Psoas muscle (tissue), 8 donors: ENCODE results near the gene CSTB. TPM values are rescaled to one million over a fixed set of nuclear protein-coding genes. Genes with fewer than 3 reads are reported as not detected.

Experiments
- ATAC-seq, 4 donors: fragments of 200-7000 bp; cut with Tn5 transposase; one replicate each; pipeline ENCODE4 v1.9.1; 2020; ENCODE audit warnings: moderate library complexity in 3 of 4, mild to moderate bottlenecking in 2 of 4
- DNase-seq, 2 donors: peaks; one replicate each; pipeline ENCODE4 v3.0.0-alpha.2; 2020
- H3K27ac ChIP-seq: fragments of 200-600 bp; one replicate; pipeline ENCODE4 v1.8.0; 2022
- H3K27me3 ChIP-seq, 3 donors: fragments of 200-600 bp in 1 of 3; one replicate each; pipeline versions ENCODE4 v1.6.1 to v1.8.0; 2013 to 2022; ENCODE audit warnings: low read length in 2 of 3, mild to moderate bottlenecking in 2 of 3, moderate library complexity in 1 of 3; ENCODE audit not compliant: insufficient read depth in 3 of 3
- H3K36me3 ChIP-seq, 2 donors: fragments of 200-600 bp in 1 of 2; one replicate each; pipeline versions ENCODE4 v1.6.1 to v1.8.0; 2013 to 2022; ENCODE audit warnings: low read depth in 1 of 2, mild to moderate bottlenecking in 1 of 2, moderate library complexity in 1 of 2; ENCODE audit not compliant: insufficient read depth in 1 of 2
- H3K4me1 ChIP-seq: fragments of 200-600 bp; one replicate; pipeline ENCODE4 v1.8.0; 2022
- H3K4me3 ChIP-seq: fragments of 200-600 bp; one replicate; pipeline ENCODE4 v1.8.0; 2022; ENCODE audit warnings: mild to moderate bottlenecking
- H3K9me3 ChIP-seq: fragments of 200-600 bp; one replicate; pipeline ENCODE4 v1.8.0; 2022
- CTCF ChIP-seq: fragments of 200-600 bp; IDR thresholded peaks from one replicate; pipeline ENCODE4 v1.8.0; 2022; ENCODE audit warnings: antibody characterized with exemption
- WGBS, 3 donors: extraction: QIAGEN DNeasy Blood & Tissue Kit; methylation state at CpG; one replicate each; pipeline versions ENCODE4 v1.1.6 to v1.1.7; 2013; 5-methylcytosine and 5-hydroxymethylcytosine counted together
- intact Hi-C, 2 donors: fragments of 100-400 bp; cut with DNase I; formaldehyde crosslinking; loops; one replicate each; pipeline versions ENCODE4 v1.11.0 to v1.14.2; 2022
- polyA plus RNA-seq, 3 donors: library from polyadenylated mRNA; stranded (reverse); fragments of 200-250 nt; gene quantifications; one replicate each; pipeline ENCODE4 v1.2.3, GENCODE V29; 2013
- total RNA-seq, 4 donors: library from RNA; stranded (reverse); fragmentation: NEBNext Ultra II Directional in 2 of 4; extraction: Animal tissue kit (Norgen Biotek cat#: 25700) in 2 of 4; gene quantifications; one replicate each; pipeline versions ENCODE4 v1.2.1 to v1.2.4, GENCODE V29; 2021 to 2023
- donor health status: healthy with polysubstance abuse.
- donor health status: DM: no; HTN: no; CAD: no; lungs with moderate emphysema.
- donor health status: Bipolar disorder and iron deficiency.
- donor health status: healthy.
- donor health status: DM: yes; HTN: yes; CAD: no.
- donor health status: DM: no; HTN: no; CAD: no.
- donor health status: DM: no; HTN: no; CAD: no.
- donor health status: DM: yes; HTN: yes; CAD: no.

CSTB gene
- total and polyA plus RNA-seq, 7 donors = 16.0 to 35.2 (median 21.3) TPM

- ATAC-seq (no peak), DNase-seq (no peak)
- Histone ChIP-seq H3K27me3 (no peaks in the 10 kb centered on the region), H3K4me1 (peaks cover 16% of the 10 kb centered on the region), H3K4me3 (no peak overlapping the region), H3K36me3 (peaks cover 0 to 13% of the 10 kb centered on the region in 2 donors), H3K27ac (no peak overlapping the region), H3K9me3 (no peaks in the 10 kb centered on the region)
- 80% methylated on average over 25 of the region's 25 CpGs for WGBS, 3 donors
- TF ChIP-seq CTCF = no peak
- intact Hi-C loops = no loop called here
Measured at GRCh38 chr21:43734131-43734927, 41.8 kb downstream of the CSTB start.

GRCh38 chr21:43733529-43734071 lies 42.5 kb downstream of the CSTB start:
- 59 to 69% (median 64%) methylated on average over 15 of the region's 15 CpGs for WGBS, 3 donors
- Histone ChIP-seq H3K4me3 (no peak overlapping the region), H3K4me1 (peaks cover 23% of the 10 kb centered on the region), H3K36me3 (peaks cover 0 to 13% of the 10 kb centered on the region in 2 donors), H3K9me3 (no peaks in the 10 kb centered on the region), H3K27me3 (no peaks in the 10 kb centered on the region), H3K27ac (no peak overlapping the region)
- ATAC-seq = no peak
- DNase-seq = no peak
- intact Hi-C loops = no loop called here
- no peak for TF ChIP-seq CTCF

- no peak overlapping the region for H3K4me3 ChIP-seq
- no peaks in the 10 kb centered on the region for H3K27me3 ChIP-seq
- H3K36me3 ChIP-seq = peaks cover 0 to 11% of the 10 kb centered on the region in 2 donors
- H3K27ac ChIP-seq = no peak overlapping the region
- no peaks in the 10 kb centered on the region for H3K9me3 ChIP-seq
- no peak for ATAC-seq
- intact Hi-C loops = no loop called here
- 44 to 52% (median 50%) methylated on average over 4 to 10 of the region's 10 CpGs for WGBS, 3 donors
- H3K4me1 ChIP-seq = peaks cover 27% of the 10 kb centered on the region
- TF ChIP-seq CTCF = no peak
- no peak for DNase-seq
Measured at GRCh38 chr21:43733060-43733459, 43.0 kb downstream of the CSTB start.

- Histone ChIP-seq H3K27me3 (no peaks in the 10 kb centered on the region), H3K4me3 (no peak overlapping the region), H3K9me3 (no peaks in the 10 kb centered on the region), H3K4me1 (peaks cover 37% of the 10 kb centered on the region), H3K27ac (no peak overlapping the region), H3K36me3 (peaks cover 0 to 6% of the 10 kb centered on the region in 2 donors)
- ATAC-seq = peak in 3 of 4 donors; percentile 16 to 24 (median 23)
- no peak for TF ChIP-seq CTCF
- intact Hi-C loops = no loop called here
- 26 to 36% (median 28%) methylated on average over 23 of the region's 23 CpGs for WGBS, 3 donors
- DNase-seq = peak; percentile 61 to 69
Measured at GRCh38 chr21:43731891-43732711, 44.0 kb downstream of the CSTB start.
